GM19025 (cell line): ENCODE measurements around the gene TMEM51.
"Not testable (repeated sequence)": the region's sequence is repeated elsewhere in the genome, so short reads cannot be mapped to it uniquely, and the experiment has no call there.

Source experiments
- ATAC-seq: cut with Tn5 transposase; IDR thresholded peaks from one replicate; pipeline ENCODE4 v1.9.1; 2021; ENCODE audit warnings: mild to moderate bottlenecking, low read depth, moderate library complexity; ENCODE audit not compliant: unreplicated experiment

Gene TMEM51

DNA sequence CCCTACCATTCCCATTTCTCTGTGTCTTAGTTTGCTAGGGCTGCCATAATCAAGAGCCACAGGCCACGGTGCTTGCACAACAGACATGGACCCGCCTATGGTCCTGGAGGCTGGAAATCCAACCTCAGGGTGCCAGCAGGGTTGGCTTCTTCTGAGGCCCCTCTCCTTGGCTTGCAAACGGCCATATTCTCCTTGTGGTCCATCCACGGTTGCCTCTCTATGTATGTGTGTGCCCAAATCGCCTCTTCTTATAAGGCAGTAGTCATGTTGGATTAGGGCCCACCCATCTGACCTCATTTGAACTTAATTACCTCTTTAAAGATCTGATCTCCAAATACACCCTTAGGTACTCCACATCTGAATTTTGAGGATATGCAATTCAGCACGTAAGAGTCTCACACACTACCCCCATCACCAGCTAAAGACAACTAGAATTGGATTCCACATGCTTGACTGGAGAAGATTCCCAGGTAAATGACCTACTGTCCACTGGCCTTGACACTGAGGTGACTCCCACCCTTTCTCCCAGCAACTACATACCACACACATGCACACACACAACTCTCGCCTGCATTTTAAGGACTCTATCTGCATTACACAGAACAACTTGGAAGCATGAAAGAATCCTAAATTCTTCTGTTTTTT lies 28.3 kb upstream of the TMEM51 start:
- no peak for ATAC-seq

DNA sequence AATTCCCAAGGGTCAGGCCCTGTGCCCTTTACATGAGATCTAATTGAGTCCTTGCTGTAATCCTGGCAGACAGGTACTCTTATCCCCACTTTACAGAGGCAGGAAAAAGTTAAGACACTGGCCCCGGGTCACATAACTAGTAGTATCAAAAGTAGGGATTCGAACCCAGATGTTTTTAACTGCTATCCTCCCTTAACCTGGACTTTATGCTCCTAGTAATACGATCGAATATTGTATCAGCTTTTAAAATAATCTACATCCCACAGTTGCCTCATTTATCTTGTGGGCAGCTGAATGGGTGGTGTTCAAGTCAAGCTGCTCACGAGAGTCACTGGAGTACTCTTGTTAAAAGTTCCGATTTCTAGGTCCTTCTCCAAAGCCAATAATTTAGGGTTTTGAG lies 25.5 kb upstream of the TMEM51 start:
- no peak for ATAC-seq

DNA sequence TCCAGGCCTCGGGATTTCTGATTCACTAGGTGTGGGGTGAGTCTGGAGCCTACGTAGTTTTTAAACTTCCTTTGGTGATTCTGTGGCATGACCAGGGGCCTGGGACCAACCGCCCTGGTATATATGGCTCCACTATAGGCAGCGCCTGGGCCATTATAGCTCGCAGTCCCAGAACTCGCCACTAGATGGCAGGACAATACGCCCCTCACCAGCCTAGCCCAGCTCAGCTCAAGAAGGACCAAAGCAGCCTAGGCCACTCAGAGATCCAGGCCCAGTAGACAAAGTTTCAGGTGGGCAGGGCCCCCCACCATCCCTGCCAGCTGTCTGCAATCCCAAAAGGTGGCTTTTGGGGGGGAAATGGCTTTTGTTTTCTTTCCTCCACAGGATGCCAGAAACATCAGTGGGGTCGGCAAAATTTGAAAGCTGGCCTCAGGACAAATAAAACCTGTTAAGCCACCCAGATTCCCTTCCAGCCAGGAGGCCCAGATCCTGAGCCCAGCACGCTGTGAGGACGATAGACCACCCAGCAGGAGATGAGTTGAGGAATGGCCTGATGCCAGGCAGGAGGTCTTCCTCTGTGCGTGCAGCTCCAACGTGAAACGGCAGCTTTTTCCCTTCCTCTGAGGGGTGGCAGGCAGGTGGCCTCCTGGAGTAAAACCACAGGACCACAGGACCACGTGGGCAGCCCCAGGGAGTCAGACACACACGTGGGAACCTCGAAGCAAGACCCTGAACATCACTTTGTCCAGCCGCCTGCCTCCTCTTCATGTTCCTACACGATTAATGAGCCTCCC lies 24.8 kb upstream of the TMEM51 start:
- no peak for ATAC-seq

DNA sequence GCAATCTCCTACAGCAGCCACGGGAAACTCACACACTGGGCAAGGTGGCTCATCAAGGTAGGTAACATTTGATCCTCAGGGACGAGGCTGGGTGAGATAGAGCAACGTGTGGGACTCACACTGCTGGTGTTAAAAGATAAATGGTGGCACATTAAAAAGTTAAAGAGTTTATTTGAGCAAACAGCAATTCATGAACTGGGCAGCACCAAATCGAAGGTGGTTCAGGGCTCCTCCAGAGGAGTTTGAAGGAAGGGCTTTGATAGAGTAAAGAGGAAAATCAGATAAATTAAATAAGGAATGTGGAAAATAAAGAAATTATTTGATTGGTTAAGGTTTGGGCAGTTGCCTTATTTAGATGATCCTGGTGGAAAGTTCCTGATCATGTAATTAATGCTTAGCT lies 23.6 kb upstream of the TMEM51 start:
- no peak for ATAC-seq

DNA sequence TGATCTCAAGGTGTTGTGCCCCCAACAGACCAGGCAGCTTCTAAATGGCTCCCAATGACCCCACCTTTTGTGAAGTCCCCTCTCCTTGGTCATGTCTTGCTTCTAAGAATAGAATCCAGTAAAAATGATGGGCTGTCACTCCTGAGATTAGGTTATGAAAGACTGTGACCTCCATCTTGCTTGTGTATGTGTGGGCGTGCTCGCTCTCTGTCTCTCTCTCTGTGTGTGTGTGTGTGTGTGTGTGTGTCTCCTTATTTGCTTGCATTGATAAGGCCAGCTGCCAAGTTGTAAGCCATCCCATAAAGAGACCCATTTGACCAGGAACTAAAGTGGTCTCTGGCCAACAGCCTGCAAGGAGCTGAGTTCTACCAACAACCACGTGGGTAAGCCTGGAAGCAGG lies 22.9 kb upstream of the TMEM51 start:
- no peak for ATAC-seq

DNA sequence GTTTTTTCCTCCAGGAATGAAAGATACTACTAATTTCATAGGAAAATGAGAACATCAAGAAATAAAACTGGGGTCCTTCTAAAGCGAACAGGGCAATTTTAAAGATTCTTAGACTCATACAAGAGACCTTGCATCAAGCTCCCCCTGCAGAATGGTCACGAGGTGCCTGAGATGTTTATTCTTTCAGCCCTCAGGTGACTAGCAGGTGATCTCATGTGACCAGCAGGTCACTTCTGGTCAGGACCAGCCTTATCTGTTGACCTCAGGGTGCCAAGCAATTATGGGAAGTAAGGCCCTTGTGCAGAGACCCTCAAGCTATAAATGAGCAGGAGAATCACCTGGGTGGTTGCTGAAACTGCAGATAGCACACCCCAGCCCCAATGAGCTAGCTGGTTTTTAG lies 20.6 kb upstream of the TMEM51 start:
- ATAC-seq: no peak

DNA sequence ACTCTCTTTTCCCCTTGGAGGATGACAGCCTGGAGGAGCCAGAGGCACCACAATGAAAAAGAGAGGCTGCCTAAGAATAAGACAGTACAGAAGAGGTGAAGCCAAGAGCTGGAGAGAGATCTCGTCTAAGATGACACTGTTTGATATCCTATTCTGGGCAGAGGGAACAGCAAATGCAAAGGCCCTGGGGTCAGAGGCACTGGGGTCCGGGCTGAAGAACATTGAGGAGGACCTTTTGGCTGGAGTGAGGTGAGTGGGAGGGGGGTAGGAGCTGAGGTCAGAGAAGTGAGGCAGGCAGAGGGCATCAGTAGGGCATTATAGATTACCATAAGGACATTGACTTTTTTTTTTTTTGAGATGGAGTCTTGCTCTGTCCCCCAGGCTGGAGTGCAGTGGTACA lies 19.3 kb upstream of the TMEM51 start:
- ATAC-seq: no peak

DNA sequence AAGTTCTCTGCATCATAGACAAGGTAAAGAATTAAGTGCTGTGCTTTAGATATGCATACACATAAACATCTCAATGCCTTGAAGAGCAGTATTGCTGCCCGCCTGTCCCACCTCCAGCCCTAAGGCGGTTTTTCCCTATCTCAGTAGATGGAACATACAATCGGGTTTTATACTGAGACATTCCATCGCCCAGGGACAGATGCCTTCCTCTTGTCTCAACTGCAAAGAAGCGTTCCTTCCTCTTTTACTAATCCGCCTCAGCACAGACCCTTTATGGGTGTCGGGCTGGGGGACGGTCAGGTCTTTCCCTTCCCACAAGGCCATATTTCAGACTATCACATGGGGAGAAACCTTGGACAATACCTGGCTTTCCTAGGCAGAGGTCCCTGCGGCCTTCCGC lies 17.9 kb upstream of the TMEM51 start:
- ATAC-seq: not testable (repeated sequence)

DNA sequence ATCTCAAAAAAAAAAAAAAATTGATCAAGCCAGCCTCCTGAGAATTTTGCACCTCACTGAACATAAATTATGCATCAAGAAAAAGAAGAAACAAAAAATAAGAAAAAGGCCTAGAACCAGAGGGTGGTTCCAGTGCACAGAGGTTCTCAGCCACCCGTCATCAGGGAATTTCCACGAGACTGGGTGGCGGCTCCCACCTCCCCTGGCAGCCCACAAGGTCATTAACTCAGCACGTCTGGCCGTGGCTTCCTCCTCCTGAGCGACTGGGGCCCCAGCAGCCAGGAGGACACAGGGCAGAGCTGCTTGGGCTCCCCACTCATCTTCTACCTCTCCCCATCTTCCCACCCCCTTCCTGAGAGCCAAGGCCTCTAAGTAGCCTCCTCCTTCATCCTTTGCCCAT lies 15.7 kb upstream of the TMEM51 start:
- ATAC-seq: no peak

DNA sequence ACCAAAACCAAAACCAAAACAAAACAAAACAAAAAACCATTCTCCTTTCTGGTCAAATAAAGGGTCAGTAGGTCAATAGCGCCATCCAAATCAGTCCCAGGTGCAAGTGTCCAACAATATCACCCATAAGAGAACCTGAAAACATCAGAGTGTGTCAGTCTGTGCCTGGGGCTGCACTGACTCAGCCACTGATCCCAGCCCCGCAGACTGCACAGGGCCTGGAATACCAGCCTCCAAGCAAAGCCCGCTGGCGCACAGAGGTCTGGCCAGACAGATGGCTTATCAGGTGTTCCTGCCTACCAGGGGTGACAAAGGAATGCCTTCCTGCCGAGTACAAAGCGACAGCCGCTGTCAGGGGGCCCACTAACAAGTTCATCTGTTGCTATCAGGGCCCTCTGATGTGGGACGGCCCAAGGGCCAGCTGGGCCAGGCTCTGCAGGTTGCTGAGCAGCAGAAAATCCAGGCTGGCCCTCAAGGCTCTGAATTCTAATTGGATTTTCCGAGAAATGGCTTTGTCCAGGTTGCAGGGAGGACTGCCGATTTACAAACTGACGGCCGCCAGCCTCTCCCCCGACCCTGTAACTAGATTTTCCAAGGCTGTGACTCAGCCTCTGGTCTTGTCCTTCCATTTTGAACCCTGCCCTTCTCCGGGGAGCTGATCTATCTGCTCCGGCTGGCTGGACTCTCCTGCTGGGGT lies 13.7 kb upstream of the TMEM51 start:
- ATAC-seq: no peak

DNA sequence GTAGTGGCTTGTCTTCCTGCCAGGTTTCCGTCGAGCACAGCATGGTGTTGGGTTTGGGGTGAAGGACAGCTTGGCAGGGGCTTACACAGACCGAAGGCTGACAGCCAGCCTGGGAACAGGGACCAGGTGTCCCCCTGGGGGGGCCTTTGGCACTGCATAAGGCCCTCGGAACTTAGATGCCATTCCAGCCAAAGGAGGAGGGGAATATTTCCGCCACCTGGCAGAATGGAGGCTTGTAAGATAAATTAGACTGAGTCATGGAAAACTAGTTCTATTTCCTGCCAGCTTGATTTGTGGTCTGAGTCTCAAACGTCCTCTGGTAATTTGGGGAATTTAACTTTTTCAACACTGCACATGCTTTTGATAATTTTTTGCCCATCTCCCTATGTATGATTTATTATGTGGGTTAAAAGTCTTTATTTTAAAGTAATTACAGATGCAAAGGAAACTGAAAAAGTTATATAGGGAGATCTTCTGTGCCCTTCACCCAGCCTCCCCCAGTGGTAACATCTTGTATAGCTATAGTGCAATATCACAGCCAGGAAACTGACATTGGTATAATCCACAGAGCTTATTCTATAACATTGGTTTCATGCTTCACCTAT lies 11.5 kb upstream of the TMEM51 start:
- ATAC-seq: no peak

DNA sequence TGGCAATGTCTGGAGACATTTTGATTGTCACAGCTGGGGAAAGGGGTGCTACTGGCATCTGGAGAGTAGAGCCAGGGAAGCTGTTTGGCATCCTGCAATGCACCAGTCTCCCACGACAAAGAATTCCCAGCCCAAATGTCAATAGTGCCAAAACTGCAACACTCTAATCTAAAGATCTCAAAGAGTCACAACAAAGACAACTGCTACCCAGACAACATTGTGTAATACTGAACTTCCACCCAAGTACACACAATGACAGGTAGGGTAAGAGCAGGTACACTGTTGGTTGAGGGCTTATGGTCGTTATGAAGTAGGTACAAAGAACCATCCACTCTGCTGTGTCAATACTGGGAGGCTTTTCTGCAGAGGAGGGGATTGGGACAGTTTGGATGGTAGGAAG lies 8.2 kb upstream of the TMEM51 start:
- ATAC-seq: no peak

DNA sequence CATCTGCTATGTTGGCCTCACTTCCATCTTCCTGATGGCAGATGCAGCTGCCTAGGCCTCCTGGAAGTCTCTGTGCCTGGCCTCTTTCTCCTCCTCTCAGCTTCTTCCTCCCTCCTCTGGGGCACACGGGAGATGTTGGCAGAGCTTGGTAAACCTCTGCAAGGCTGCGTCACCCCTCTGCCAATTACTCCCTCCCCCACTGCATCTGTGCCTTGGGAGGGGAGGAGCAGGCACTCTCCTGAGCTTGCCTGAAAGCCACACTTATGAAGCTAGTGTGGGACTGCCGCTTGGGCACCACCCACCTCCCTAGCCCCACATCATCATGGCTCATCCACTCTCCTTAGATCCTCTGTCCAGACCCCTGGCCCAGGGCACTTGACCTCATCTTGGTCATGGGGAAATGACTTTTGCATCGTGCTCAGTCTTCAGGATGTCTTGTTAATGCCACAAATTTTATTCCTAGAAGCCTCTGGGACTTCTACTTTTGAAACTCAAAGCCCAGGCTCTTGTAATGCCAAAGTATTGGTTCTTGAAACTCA lies 7.3 kb upstream of the TMEM51 start:
- ATAC-seq: no peak

DNA sequence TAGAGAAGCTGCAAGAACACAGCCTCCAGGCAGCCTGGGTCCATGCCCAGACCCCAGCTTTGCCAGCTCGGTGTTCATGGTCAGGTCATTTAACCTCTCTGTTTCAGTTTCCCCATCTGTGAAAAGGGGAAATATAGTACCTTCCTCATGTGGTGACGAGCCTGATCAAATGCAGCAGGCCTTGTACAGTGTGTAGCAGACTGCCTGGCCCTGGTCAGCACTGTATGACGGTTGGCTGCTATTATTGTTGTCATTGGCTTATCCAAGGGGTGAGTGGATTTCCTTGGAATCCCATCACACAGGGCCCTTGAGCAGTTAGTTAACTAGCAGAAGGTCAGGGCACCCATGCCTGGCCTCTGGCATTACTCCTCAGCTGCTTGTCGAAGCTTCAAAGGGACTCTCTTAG lies 6.6 kb upstream of the TMEM51 start:
- no peak for ATAC-seq

DNA sequence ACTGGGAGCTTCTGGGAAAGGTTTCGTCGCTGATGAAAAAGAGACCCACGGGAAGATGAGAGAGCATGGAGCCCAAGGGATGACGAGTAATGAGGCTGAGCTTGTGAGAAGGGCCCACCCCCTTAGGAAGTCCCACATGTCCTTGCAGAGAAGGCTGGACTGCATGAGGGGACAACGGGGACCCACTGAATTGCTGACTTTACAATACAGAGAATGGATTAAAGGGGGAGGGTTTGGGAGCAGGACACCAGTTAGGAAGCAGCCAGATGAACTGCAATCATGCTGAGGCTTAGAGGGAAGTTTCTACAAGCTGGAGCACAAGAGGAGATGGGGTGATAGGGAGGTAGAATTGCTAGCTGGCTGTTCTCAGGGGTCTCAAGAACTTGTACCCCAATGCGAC lies 5.5 kb upstream of the TMEM51 start:
- ATAC-seq: no peak

DNA sequence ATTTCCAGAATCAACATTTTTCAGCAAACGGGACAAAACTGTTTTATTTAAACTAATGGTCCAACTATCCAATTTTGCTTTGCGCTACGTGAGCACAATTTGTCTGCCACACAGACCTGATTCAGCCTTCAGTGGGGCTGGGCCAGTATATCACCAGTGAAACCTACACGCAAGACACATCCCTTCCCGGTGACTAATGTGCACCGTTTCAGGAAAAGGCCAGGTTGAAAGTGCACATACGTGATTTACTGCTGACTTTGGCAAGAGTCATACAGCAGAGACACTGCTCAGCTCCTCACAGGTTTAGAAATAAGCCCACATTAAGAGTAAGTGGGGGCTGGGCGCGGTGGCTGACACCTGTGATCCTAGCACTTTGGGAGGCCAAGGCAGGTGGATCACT lies 5.1 kb upstream of the TMEM51 start:
- no peak for ATAC-seq

DNA sequence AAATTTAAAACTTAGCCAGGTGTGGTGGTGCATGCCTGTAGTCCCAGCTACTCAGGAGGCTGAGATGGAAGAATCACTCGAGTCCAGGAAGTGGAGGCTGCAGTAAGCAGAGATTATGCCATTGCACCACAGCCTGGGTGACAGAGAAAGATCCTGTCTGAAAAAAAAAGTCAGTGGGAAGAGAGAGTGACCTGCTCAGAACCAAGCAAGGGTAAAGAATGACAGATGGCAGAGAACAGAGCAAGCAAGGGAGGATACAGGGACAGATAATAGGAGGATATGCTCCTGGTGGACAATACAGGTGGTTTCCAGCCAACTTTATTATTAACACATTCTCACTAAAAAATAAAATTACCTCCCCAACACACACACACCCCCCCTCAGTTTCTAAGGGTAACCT lies 4.6 kb upstream of the TMEM51 start:
- ATAC-seq: no peak

DNA sequence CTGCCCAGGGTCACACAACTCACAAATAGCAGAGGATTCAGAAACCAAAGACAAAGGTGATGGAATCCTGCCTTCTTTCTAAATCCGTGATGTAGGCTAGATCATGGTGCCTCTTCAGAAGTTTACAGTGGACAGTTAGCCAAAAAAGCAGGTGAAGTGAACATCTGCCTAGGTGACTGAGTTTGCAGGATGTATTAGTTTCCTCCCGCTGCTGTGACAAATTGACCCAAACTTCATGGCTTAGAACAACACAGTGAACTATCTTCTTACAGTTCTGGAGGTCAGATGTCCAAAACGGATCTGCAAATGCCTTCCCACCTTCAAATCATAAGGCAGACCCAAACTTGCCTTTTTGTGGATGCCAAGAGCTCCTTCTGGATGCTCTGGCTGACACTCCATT lies 3.2 kb upstream of the TMEM51 start:
- no peak for ATAC-seq

DNA sequence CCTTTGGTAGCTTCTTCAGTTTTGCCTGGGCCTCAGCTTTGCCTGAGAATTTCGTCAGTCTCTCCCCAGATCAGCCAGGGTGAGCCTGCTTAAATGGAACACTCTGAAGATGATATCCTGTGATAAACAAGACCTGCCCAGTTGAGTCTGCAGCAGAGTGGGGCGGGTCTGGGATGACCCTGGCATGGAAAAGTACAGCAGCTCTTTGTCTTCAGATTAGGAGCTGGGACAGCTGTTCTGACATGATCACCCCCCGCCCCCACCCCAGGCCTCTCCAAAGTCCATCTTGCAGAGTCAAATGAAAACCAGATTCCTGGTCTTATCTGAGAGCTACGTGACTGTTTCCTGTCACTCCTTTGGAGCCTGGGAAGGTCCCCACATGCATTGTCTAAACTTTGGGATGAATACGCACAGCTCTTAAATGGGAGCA lies 2.2 kb upstream of the TMEM51 start:
- no peak for ATAC-seq

DNA sequence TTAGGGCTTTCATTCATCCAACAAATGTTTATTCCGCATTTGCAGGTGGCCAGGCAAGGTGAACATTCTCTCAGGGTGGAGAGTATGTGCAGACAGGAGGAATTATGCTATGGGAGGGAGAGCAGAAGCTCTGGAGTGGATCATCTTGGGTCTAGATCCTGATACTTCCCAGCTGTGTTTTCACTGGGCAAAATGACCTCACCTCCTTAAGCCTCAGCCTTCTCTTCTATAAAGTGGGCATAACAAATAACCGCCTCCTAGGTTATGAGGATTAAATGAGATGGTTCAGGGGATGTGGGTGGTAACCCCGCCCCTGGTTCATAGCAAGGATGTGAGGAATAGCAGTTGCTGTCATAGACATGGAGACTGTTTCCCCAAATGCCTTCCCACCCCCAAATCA lies 1.7 kb upstream of the TMEM51 start:
- ATAC-seq: no peak
